D721Med (cell line): ENCODE measurements around the gene BLOC1S3.

Experiments used
- DNase-seq: peaks from one replicate; pipeline ENCODE4 v3.0.0; 2011; ENCODE audit warnings: low spot score; ENCODE audit not compliant: insufficient read length
- FAIRE-seq: peaks from 2 replicates; lab custom pipeline; 2011; peaks lifted over from hg19 to GRCh38; lab: Jason Lieb, UNC
- CTCF ChIP-seq: IDR thresholded peaks from 2 replicates; pipeline ENCODE4 v1.5.1; 2012; ENCODE audit warnings: mild to moderate bottlenecking, control low read depth; ENCODE audit not compliant: insufficient read depth; ENCODE audit errors: missing control alignments

The BLOC1S3 gene

GRCh38 chr19:45146741-45147205, 31.8 kb upstream of the BLOC1S3 start:
- FAIRE-seq = no peak
- TF ChIP-seq CTCF = no peak
- DNase-seq = no peak

GRCh38 chr19:45147835-45148676, 30.5 kb upstream of the BLOC1S3 start:
- FAIRE-seq (no peak), DNase-seq (no peak)
- TF ChIP-seq CTCF = no peak

- DNase-seq (no peak), FAIRE-seq (no peak)
- no peak for TF ChIP-seq CTCF
Observed at GRCh38 chr19:45149129-45149528, 29.5 kb upstream of the BLOC1S3 start.

GRCh38 chr19:45150180-45150579, 28.4 kb upstream of the BLOC1S3 start:
- no peak for FAIRE-seq
- no peak for TF ChIP-seq CTCF
- DNase-seq = no peak

GRCh38 chr19:45150751-45151281, 27.8 kb upstream of the BLOC1S3 start:
- DNase-seq = no peak
- no peak for TF ChIP-seq CTCF
- FAIRE-seq = no peak

GRCh38 chr19:45151320-45151719, 27.3 kb upstream of the BLOC1S3 start:
- no peak for TF ChIP-seq CTCF

More at GRCh38 chr19:45151320-45151719, 27.3 kb upstream of the BLOC1S3 start:
- DNase-seq (no peak), FAIRE-seq (no peak)
